Measurements from ENCODE around the gene TEDDM1.

DNA sequence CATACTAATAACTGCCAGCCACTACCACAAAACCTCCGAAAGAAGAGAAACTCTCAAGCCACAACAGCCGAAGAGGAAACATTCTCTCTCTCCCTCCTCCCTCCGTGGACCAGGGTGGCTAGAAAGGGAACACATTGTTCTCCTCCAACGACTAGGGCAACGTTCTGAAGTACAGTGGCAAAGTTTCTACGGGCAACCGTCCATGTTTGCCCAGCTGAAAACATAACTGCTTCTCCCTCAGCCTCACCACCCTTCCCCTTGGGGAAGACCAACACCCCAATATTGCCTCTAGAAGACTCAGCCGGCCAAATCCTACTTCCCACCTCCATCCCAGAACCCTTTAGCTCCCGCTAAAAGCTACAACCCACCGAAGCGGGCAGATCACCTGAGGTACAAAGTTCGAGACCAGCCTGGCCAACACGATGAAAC is 10.8 kb downstream of the TEDDM1 start:
- TF ChIP-seq POLR2A (IDR thresholded peaks at IDR 0.05; ENCODE audit: low read depth, low read length) (no peak), POLR2AphosphoS5 (IDR thresholded peaks at IDR 0.05; ENCODE audit: low read depth, low read length) (no peak)

Data from GM12892 (cell line).